Measurements from ENCODE around the gene NUCB1. TPM values are rescaled to one million over a fixed set of nuclear protein-coding genes. Genes with fewer than 3 reads are reported as not detected.

NUCB1 gene
- total and polyA plus RNA-seq, 2 donors (not counting 3 experiments of a cell fraction or from before 2014, with no cell fraction given), result 194 to 231 TPM

DNA sequence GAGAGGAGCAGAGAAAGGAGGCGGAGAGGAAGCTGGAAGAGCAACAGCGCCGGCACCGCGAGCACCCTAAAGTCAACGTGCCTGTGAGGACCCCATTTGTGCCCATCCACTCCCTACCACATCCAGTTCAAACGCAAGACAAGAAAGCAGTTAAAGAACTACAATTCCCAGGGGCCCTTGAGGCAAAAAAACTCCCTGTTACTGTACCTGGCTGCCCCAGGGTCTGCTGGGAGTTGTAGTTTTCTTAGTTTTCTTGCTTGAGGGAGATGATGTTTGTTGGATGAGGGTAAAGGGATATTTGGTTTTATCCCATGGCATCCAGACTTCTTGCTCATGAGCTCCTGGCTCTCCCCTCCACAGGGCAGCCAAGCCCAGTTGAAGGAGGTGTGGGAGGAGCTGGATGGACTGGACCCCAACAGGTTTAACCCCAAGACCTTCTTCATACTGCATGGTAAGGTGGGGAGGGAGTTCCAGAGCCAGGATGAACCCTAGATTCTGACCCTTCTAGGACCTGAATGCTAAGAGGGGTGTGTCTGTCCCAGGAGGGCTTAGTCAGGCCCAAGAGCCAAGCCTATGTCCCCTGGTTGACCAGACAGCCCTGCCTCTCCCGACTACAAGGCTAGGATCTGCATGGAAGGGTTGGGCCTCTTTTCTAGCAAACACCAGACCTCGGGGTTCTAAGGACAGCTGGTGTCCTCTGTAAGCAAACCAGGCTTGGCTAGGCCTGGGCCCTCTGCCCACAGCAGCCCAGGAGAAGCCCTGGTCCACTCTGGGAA is 13.2 kb downstream of the NUCB1 start:
- TF ChIP-seq EZH2 (IDR thresholded peaks at IDR 0.05; ENCODE audit: borderline replicate concordance, low read depth, low read length, severe bottlenecking) (no peak), POLR2A (IDR thresholded peaks at IDR 0.05; ENCODE audit: low read depth, low read length) (no peak), MYC (IDR thresholded peaks at IDR 0.05; ENCODE audit: low read depth, low read length) (no peak)
- Histone ChIP-seq H3K4me1 (ENCODE audit: control insufficient read depth, extremely low read depth, insufficient read depth, low read length) (peaks cover 3% of the 10 kb centered on the region), H3K36me3 (ENCODE audit: control insufficient read depth in 2 of 2, extremely low read depth in 1 of 2, insufficient read depth in 2 of 2, low read length in 2 of 2) (peaks cover 6 to 29% of the 10 kb centered on the region in 2 experiments), H3K4me2 (ENCODE audit: insufficient read depth, low read length) (no peak overlapping the region), H3K27me3 (ENCODE audit: control insufficient read depth in 2 of 2, insufficient read depth in 2 of 2, low read length in 2 of 2) (no peaks in the 10 kb centered on the region), H3K4me3 (replicated peaks in 1 of 3; ENCODE audit: insufficient read depth in 1 of 3, low read depth in 1 of 3, low read length in 3 of 3) (no peak overlapping the region), H3K79me2 (ENCODE audit: control insufficient read depth, insufficient read depth, low read length) (no peaks in the 10 kb centered on the region), H3K9me3 (replicated peaks; ENCODE audit: control insufficient read depth, insufficient read depth, low read length) (no peaks in the 10 kb centered on the region), H3K9me1 (replicated peaks; ENCODE audit: control insufficient read depth, extremely low read depth, insufficient read depth, low read length) (no peaks in the 10 kb centered on the region), H3K9ac (replicated peaks; ENCODE audit: extremely low read depth, insufficient read depth, low read length) (no peak overlapping the region), H3K27ac (ENCODE audit: insufficient read depth, low read depth, low read length) (no peak overlapping the region), H4K20me1 (replicated peaks; ENCODE audit: control insufficient read depth, extremely low read depth, insufficient read depth, low read length) (no peaks in the 10 kb centered on the region), H2AFZ (ENCODE audit: low read depth, low read length) (no peak overlapping the region)
- ChIA-PET POLR2A (no interaction called here), CTCF (no interaction called here)
- no peak for DNase-seq (ENCODE audit: low read depth, low spot score)
- no TSS peak for BruUV-seq (replicated peaks)
- intact Hi-C loops (cut with micrococcal nuclease), result no loop called here
- FAIRE-seq, result peak; percentile 55
- dilution Hi-C loops (cut with MboI; ENCODE audit: extremely low pct_ligation_motif_present, low sequenced_read_pairs), result no loop called here

DNA sequence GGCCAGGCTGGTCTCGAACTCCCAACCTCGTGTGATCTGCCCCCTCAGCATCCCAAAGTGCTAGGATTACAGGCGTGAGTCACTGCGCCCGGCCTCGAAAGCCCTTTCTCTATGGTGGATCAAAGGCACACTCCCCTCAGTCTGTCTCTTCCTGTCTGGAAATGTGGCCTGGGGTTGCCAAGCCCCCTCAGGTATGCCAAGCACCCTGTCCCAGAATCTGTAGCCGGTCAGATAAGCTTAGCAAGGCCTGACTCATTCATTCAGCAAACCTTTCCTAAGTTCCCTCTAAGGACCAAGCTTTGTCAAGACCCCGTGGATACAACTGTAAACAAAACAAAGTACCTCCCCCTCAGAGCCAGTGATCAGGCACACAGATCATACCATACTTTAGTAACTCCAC is 14.1 kb downstream of the NUCB1 start:
- dilution Hi-C loops (cut with MboI; ENCODE audit: extremely low pct_ligation_motif_present, low sequenced_read_pairs) (no loop called here), intact Hi-C loops (cut with micrococcal nuclease) (no loop called here)
- Histone ChIP-seq H3K27me3 (ENCODE audit: control insufficient read depth in 2 of 2, insufficient read depth in 2 of 2, low read length in 2 of 2) (no peaks in the 10 kb centered on the region), H3K9me1 (replicated peaks; ENCODE audit: control insufficient read depth, extremely low read depth, insufficient read depth, low read length) (no peaks in the 10 kb centered on the region), H3K4me3 (replicated peaks in 1 of 3; ENCODE audit: insufficient read depth in 1 of 3, low read depth in 1 of 3, low read length in 3 of 3) (no peak overlapping the region), H3K36me3 (ENCODE audit: control insufficient read depth in 2 of 2, extremely low read depth in 1 of 2, insufficient read depth in 2 of 2, low read length in 2 of 2) (peaks cover 7 to 35% of the 10 kb centered on the region in 2 experiments), H3K4me2 (ENCODE audit: insufficient read depth, low read length) (no peak overlapping the region), H3K9ac (replicated peaks; ENCODE audit: extremely low read depth, insufficient read depth, low read length) (no peak overlapping the region), H3K27ac (ENCODE audit: insufficient read depth, low read depth, low read length) (no peak overlapping the region), H2AFZ (ENCODE audit: low read depth, low read length) (no peak overlapping the region), H4K20me1 (replicated peaks; ENCODE audit: control insufficient read depth, extremely low read depth, insufficient read depth, low read length) (no peaks in the 10 kb centered on the region), H3K4me1 (ENCODE audit: control insufficient read depth, extremely low read depth, insufficient read depth, low read length) (no peaks in the 10 kb centered on the region), H3K79me2 (ENCODE audit: control insufficient read depth, insufficient read depth, low read length) (no peaks in the 10 kb centered on the region), H3K9me3 (replicated peaks; ENCODE audit: control insufficient read depth, insufficient read depth, low read length) (no peaks in the 10 kb centered on the region)
- ChIA-PET CTCF (no interaction called here), POLR2A (no interaction called here)
- TF ChIP-seq EZH2 (IDR thresholded peaks at IDR 0.05; ENCODE audit: borderline replicate concordance, low read depth, low read length, severe bottlenecking), result no peak
- TF ChIP-seq MYC (IDR thresholded peaks at IDR 0.05; ENCODE audit: low read depth, low read length), result no peak
- TF ChIP-seq, protein P1, sequence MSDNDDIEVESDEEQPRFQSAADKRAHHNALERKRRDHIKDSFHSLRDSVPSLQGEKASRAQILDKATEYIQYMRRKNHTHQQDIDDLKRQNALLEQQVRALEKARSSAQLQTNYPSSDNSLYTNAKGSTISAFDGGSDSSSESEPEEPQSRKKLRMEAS (IDR thresholded peaks at IDR 0.05; ENCODE audit: insufficient read depth, insufficient read length), result no peak
- TF ChIP-seq, protein P2, sequence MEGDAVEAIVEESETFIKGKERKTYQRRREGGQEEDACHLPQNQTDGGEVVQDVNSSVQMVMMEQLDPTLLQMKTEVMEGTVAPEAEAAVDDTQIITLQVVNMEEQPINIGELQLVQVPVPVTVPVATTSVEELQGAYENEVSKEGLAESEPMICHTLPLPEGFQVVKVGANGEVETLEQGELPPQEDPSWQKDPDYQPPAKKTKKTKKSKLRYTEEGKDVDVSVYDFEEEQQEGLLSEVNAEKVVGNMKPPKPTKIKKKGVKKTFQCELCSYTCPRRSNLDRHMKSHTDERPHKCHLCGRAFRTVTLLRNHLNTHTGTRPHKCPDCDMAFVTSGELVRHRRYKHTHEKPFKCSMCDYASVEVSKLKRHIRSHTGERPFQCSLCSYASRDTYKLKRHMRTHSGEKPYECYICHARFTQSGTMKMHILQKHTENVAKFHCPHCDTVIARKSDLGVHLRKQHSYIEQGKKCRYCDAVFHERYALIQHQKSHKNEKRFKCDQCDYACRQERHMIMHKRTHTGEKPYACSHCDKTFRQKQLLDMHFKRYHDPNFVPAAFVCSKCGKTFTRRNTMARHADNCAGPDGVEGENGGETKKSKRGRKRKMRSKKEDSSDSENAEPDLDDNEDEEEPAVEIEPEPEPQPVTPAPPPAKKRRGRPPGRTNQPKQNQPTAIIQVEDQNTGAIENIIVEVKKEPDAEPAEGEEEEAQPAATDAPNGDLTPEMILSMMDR (IDR thresholded peaks at IDR 0.05; ENCODE audit: extremely low read depth in 1 of 2, insufficient read depth in 1 of 2, low read depth in 1 of 2, low read length in 2 of 2), result no peak
- no peak for TF ChIP-seq GATA2 (IDR thresholded peaks at IDR 0.05; ENCODE audit: insufficient read depth, insufficient read length, low read depth, low read length)
- no peak for TF ChIP-seq FOS (IDR thresholded peaks at IDR 0.05; ENCODE audit: borderline replicate concordance, insufficient read depth, low read length)
- no peak for TF ChIP-seq POLR2A (IDR thresholded peaks at IDR 0.05; ENCODE audit: low read depth, low read length)
- no peak for TF ChIP-seq JUN (IDR thresholded peaks at IDR 0.05; ENCODE audit: borderline replicate concordance, insufficient read depth, insufficient read length, low read depth)
- DNase-seq (ENCODE audit: low read depth, low spot score), result no peak
- BruUV-seq (replicated peaks), result no TSS peak
- no peak for FAIRE-seq

Data from endothelial cell of umbilical vein (primary cell).